Anterior cingulate cortex (tissue), 58 donors: Measurements from ENCODE around the gene CPNE1.

ENCODE experiments used
- DNase-seq, 58 donors: peaks; one replicate each; lab custom pipeline; 2025; lab: John Stamatoyannopoulos, UW

CPNE1 gene

GRCh38 chr20:35576816-35577215 lies 87.9 kb downstream of the CPNE1 start:
- no peak for DNase-seq
